ENCODE results near the gene CACNB3. TPM values are rescaled to one million over a fixed set of nuclear protein-coding genes. Genes with fewer than 3 reads are reported as not detected.

CACNB3 gene
- total RNA-seq, 2 donors from 2014 or later = 4.6 to 21.8 TPM

DNA sequence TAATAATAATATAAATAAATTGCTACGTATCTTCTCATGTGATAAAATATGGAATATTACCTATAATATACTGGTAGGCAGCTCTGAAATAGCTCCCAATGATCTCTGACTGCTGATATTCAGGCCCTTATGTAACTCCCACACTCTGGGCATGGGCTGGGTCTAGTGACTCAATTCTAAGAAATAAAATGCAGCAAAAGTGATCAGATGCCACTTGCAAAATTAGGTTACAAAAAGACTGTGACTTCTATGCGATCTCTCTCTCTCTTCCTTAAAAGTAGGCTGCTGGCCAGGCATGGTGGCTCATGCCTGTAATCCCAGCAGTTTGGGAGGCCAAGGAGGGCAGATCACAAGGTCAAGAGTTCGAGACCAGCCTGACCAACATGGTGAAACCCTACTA lies 10.3 kb upstream of the CACNB3 start:
- H3K4me1 ChIP-seq (replicated peaks) = no peaks in the 10 kb centered on the region
- no peak overlapping the region for H3K4me3 ChIP-seq
- TF ChIP-seq, protein P1, sequence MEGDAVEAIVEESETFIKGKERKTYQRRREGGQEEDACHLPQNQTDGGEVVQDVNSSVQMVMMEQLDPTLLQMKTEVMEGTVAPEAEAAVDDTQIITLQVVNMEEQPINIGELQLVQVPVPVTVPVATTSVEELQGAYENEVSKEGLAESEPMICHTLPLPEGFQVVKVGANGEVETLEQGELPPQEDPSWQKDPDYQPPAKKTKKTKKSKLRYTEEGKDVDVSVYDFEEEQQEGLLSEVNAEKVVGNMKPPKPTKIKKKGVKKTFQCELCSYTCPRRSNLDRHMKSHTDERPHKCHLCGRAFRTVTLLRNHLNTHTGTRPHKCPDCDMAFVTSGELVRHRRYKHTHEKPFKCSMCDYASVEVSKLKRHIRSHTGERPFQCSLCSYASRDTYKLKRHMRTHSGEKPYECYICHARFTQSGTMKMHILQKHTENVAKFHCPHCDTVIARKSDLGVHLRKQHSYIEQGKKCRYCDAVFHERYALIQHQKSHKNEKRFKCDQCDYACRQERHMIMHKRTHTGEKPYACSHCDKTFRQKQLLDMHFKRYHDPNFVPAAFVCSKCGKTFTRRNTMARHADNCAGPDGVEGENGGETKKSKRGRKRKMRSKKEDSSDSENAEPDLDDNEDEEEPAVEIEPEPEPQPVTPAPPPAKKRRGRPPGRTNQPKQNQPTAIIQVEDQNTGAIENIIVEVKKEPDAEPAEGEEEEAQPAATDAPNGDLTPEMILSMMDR (IDR thresholded peaks at IDR 0.05) = no peak
- TF ChIP-seq POLR2A (IDR thresholded peaks at IDR 0.05) (no peak), POLR2AphosphoS5 (IDR thresholded peaks at IDR 0.05) (no peak)
- DNase-seq (ENCODE audit: low spot score) = no peak
- intact Hi-C loops (cut with DNase I) = no loop called here
- H3K36me3 ChIP-seq = no peaks in the 10 kb centered on the region
- H3K27ac ChIP-seq = no peak overlapping the region
- H3K9me3 ChIP-seq = no peaks in the 10 kb centered on the region
- WGBS = 90% methylated on average over 3 of the region's 3 CpGs
- no peaks in the 10 kb centered on the region for H3K27me3 ChIP-seq (replicated peaks; ENCODE audit: insufficient read depth)

DNA sequence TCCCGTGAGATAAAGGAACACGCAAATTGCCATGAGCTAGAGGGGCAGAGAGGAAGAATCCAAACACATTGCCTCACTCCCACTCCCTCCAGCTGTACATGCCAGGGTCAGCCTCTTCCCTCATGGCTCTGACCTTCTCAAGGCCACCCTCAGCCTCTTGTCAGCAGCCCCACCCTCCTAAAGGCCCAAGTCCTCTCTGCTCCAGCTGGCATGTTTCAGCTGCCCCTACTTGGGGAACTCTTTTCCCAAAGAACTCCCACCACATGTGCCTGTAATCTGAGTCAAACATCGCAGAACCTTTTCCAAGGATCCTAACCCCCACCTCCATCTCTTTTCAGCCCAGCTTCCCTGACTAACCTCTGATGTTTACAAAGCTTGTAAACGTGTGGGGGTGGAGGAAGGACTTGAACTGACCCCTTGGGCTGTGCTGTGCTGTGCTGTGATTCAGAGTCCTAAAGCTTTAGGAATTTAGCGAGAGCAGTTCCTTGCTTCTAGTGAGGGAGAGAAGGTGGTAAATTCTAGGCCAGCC lies 7.3 kb upstream of the CACNB3 start:
- TF ChIP-seq POLR2AphosphoS5 (IDR thresholded peaks at IDR 0.05) = no peak
- no peak for TF ChIP-seq POLR2A (IDR thresholded peaks at IDR 0.05)
- TF ChIP-seq, protein P1 (IDR thresholded peaks at IDR 0.05) = no peak
- H3K4me3 ChIP-seq = no peak overlapping the region
- intact Hi-C loops (cut with DNase I) = no loop called here
- WGBS = 46% methylated on average over 5 of the region's 5 CpGs
- no peak for DNase-seq (ENCODE audit: low spot score)
- no peaks in the 10 kb centered on the region for H3K9me3 ChIP-seq
- no peaks in the 10 kb centered on the region for H3K27me3 ChIP-seq (replicated peaks; ENCODE audit: insufficient read depth)
- H3K27ac ChIP-seq = no peak overlapping the region
- H3K4me1 ChIP-seq (replicated peaks) = peaks cover 2% of the 10 kb centered on the region
- H3K36me3 ChIP-seq = no peaks in the 10 kb centered on the region

DNA sequence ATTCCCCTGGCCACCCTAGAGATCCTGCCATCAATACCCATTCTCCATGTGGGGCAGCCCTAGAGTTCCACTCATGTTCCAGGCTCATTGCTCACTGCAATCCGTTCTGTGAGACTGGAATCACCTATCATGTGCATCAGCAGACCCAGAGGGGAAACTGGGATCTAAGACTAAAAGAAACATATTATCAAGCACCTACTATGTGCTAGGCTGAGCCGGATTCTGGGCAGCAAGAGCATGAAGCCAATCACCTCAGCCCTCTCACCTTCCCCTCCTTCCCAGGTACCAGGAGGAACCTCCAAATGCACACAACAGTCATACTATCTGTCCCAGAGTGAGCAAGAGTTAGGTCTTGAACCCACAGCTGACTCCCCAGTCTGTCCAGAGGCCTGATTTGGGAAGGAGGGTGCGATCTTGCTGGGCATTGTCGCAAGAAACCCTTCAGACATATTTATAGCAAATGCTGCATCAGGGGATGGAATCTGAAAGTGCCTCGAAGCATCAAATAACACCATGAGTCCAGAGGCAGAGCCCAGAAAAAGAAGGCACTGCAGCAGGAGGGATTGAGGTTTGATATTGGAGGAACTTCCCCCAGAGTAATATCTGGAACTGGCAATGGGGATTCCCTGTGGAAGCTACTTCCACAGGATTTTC lies 6.7 kb upstream of the CACNB3 start:
- whole genome bisulfite sequencing = 66% methylated on average over 5 of the region's 5 CpGs
- DNase-seq (ENCODE audit: low spot score) = no peak
- no peak for TF ChIP-seq POLR2AphosphoS5 (IDR thresholded peaks at IDR 0.05)
- TF ChIP-seq, protein P1 (IDR thresholded peaks at IDR 0.05) = no peak
- TF ChIP-seq POLR2A (IDR thresholded peaks at IDR 0.05) = no peak
- Histone ChIP-seq H3K27ac (no peak overlapping the region), H3K36me3 (no peaks in the 10 kb centered on the region), H3K9me3 (no peaks in the 10 kb centered on the region), H3K27me3 (replicated peaks; ENCODE audit: insufficient read depth) (no peaks in the 10 kb centered on the region), H3K4me3 (no peak overlapping the region), H3K4me1 (replicated peaks) (peaks cover 2% of the 10 kb centered on the region)
- intact Hi-C loops (cut with DNase I) = no loop called here

DNA sequence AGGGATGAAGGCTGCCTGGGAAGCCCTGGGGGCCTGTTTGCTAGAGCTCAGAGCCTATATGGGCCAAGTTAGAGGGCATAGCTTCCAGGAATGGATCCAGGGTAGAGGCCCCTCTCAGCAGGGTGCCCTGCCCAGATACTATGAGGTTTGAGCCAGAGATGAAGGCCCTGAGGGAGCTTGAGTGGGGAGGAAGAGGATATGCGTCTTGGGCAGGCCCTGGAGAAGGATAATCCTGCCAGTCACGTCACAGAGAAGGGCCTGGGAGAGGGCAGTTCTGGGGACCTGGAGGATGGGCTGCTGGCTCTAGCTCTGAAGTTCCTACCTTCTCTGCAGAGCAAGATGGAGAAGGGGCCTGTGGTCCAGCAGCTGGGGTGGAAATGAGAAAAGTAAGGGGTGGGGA lies 5.9 kb upstream of the CACNB3 start:
- Histone ChIP-seq H3K4me3 (no peak overlapping the region), H3K36me3 (no peaks in the 10 kb centered on the region), H3K27me3 (replicated peaks; ENCODE audit: insufficient read depth) (no peaks in the 10 kb centered on the region), H3K9me3 (no peaks in the 10 kb centered on the region), H3K4me1 (replicated peaks) (peaks cover 2% of the 10 kb centered on the region), H3K27ac (no peak overlapping the region)
- TF ChIP-seq POLR2AphosphoS5 (IDR thresholded peaks at IDR 0.05) = no peak
- TF ChIP-seq, protein P1 (IDR thresholded peaks at IDR 0.05) = no peak
- no peak for TF ChIP-seq POLR2A (IDR thresholded peaks at IDR 0.05)
- intact Hi-C loops (cut with DNase I) = no loop called here
- WGBS = 54% methylated on average over 2 of the region's 2 CpGs
- no peak for DNase-seq (ENCODE audit: low spot score)

Measured in prostate gland (tissue), 2 donors.